ENCODE data around the gene RNASE7.

The RNASE7 gene

DNA sequence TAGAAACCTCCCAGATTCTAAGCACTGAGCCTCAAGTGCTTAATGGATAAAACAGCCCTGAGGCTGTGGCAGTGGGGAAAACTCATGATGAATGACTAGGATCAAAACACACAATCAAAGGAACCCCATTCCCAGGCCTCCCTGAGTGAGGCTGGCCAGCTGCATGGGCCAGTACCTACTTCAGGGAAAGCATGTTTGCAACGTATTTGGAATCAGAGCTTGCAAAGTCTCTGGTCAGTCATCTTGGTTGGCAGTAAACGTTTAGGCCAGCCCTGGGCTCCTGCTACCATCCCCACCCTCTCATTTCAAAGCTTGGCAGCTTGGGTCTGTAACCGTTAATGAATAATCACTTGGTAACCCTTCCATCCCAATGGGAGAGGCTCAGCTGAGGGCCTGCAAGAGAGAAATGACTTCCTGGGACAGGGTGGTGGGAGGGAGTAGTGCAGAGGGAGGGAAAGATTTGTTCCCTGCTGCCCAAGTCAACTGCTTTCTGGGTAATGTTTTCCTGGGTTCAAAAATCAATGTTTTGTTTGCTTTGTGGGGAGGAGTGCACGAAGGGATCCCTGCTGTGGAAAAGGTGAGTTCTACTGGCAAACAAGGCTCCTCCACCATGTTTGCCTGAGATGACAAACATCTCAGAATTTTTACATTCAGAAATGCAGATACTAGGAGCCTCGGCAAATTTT is 13.4 kb downstream of the RNASE7 start:
- Histone ChIP-seq H4K8ac (ENCODE audit: low read length) (no peak overlapping the region), H3K4me1 (ENCODE audit: control insufficient read depth, insufficient read depth, low read depth, low read length) (peaks cover 15% of the 10 kb centered on the region), H3K36me3 (ENCODE audit: control insufficient read depth in 1 of 2, insufficient read depth in 2 of 2, low read depth in 1 of 2, low read length in 2 of 2) (no peaks in the 10 kb centered on the region), H3K23ac (ENCODE audit: low read length in 2 of 2) (no peak overlapping the region), H4K91ac (ENCODE audit: low read length) (no peak overlapping the region), H3K9me3 (ENCODE audit: control insufficient read depth, low read length) (no peaks in the 10 kb centered on the region), H3K9ac (ENCODE audit: low read length) (no peak overlapping the region), H3K18ac (ENCODE audit: low read depth in 1 of 2, low read length in 2 of 2) (no peak overlapping the region), H3K4me3 (ENCODE audit: insufficient read depth in 1 of 2, low read depth in 1 of 2, low read length in 2 of 2) (no peak overlapping the region), H3K4me2 (ENCODE audit: low read length, poor library complexity, severe bottlenecking) (no peak overlapping the region), H3K27ac (ENCODE audit: low read length, poor library complexity, severe bottlenecking) (no peak overlapping the region), H3K14ac (ENCODE audit: low read length in 2 of 2) (no peak overlapping the region), H2BK120ac (ENCODE audit: low read depth, low read length) (no peak overlapping the region), H2BK5ac (ENCODE audit: low read depth, low read length, poor library complexity, severe bottlenecking) (no peak overlapping the region), H2AFZ (ENCODE audit: low read depth, low read length) (no peak overlapping the region), H2BK12ac (ENCODE audit: low read length in 2 of 2) (no peak overlapping the region), H3K4ac (ENCODE audit: low read depth in 1 of 2, low read length in 2 of 2) (no peak overlapping the region), H2AK5ac (ENCODE audit: low read length, severe bottlenecking) (no peak overlapping the region), H2BK15ac (ENCODE audit: low read depth, poor library complexity, severe bottlenecking) (no peak overlapping the region), H3K79me1 (replicated peaks; ENCODE audit: low read length, poor library complexity, severe bottlenecking) (no peaks in the 10 kb centered on the region), H3K27me3 (ENCODE audit: control insufficient read depth in 1 of 2, insufficient read depth in 1 of 2, low read length in 2 of 2) (no peaks in the 10 kb centered on the region)
- no peak for DNase-seq
- WGBS, result 71% methylated on average over 5 of the region's 5 CpGs

DNA sequence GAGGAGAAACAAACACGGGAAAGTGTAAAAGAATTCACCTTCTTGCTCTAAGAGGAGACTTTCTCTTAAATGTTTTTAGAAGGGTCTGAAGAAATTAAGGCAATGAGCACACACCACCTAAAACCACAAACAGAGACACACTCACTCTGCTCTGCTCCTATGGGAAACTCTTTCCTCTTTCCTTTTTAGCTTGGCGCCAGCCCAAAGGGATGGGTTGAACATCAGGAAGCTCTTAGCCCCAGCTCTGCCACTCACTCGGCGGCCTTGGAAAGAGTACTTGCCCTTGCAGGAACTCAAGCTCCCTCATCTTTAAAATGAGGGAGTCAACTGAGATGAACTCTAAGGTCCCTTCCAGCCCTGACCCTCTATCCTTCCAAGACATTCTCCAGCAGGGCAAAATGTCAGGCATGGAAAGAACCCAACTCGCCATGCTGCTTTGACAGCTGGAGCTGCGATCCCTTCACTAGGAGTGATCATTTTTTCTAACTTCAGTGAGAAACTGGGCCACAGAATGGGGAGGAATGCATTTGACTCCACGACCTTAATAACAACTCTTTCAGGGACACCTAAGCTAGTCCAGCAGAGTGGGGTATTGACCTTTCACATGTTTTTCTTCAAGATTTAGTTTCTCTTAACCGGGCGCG is 14.5 kb downstream of the RNASE7 start:
- Histone ChIP-seq H2BK120ac (ENCODE audit: low read depth, low read length) (no peak overlapping the region), H3K9me3 (ENCODE audit: control insufficient read depth, low read length) (no peaks in the 10 kb centered on the region), H3K23ac (ENCODE audit: low read length in 2 of 2) (no peak overlapping the region), H3K4me3 (ENCODE audit: insufficient read depth in 1 of 2, low read depth in 1 of 2, low read length in 2 of 2) (no peak overlapping the region), H3K9ac (ENCODE audit: low read length) (no peak overlapping the region), H2BK5ac (ENCODE audit: low read depth, low read length, poor library complexity, severe bottlenecking) (no peak overlapping the region), H2BK15ac (ENCODE audit: low read depth, poor library complexity, severe bottlenecking) (no peak overlapping the region), H3K4ac (ENCODE audit: low read depth in 1 of 2, low read length in 2 of 2) (no peak overlapping the region), H3K79me1 (replicated peaks; ENCODE audit: low read length, poor library complexity, severe bottlenecking) (no peaks in the 10 kb centered on the region), H3K27ac (ENCODE audit: low read length, poor library complexity, severe bottlenecking) (no peak overlapping the region), H3K18ac (ENCODE audit: low read depth in 1 of 2, low read length in 2 of 2) (no peak overlapping the region), H3K4me1 (ENCODE audit: control insufficient read depth, insufficient read depth, low read depth, low read length) (peaks cover 15% of the 10 kb centered on the region), H4K8ac (ENCODE audit: low read length) (no peak overlapping the region), H2AFZ (ENCODE audit: low read depth, low read length) (no peak overlapping the region), H3K14ac (ENCODE audit: low read length in 2 of 2) (no peak overlapping the region), H3K36me3 (ENCODE audit: control insufficient read depth in 1 of 2, insufficient read depth in 2 of 2, low read depth in 1 of 2, low read length in 2 of 2) (no peaks in the 10 kb centered on the region), H4K91ac (ENCODE audit: low read length) (no peak overlapping the region), H2AK5ac (ENCODE audit: low read length, severe bottlenecking) (no peak overlapping the region), H3K27me3 (ENCODE audit: control insufficient read depth in 1 of 2, insufficient read depth in 1 of 2, low read length in 2 of 2) (no peaks in the 10 kb centered on the region), H3K4me2 (ENCODE audit: low read length, poor library complexity, severe bottlenecking) (no peak overlapping the region), H2BK12ac (ENCODE audit: low read length in 2 of 2) (no peak overlapping the region)
- DNase-seq, result no peak
- WGBS, result 97% methylated on average over 9 of the region's 10 CpGs

DNA sequence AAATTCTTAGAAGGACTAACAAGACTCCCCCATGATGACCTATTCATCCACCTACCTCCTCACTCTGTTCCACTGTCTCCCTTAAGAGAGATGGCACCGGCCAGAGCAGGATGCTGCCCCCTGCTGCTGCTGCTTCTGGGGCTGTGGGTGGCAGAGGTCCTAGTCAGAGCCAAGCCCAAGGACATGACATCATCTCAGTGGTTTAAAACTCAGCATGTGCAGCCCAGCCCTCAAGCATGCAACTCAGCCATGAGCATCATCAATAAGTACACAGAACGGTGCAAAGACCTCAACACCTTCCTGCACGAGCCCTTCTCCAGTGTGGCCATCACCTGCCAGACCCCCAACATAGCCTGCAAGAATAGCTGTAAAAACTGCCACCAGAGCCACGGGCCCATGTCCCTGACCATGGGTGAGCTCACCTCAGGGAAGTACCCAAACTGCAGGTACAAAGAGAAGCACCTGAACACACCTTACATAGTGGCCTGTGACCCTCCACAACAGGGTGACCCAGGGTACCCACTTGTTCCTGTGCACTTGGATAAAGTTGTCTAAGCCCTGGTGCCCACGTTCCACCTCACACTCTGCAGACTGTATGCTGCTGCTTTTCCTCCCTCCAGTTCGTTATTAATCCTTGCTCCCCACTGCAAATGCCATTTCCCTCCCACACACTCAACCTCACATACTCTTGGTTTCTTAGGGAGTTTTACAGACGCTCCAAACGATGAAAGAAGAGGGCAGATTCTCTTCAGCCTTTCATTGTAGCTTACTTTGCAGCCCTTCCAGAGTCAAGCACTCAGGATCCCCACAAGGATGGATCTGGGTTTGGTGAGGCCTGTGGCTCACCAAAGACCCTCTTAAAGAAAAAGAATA is 15.9 kb downstream of the RNASE7 start, which contains the start of gene RNASE8:
RNASE8 (plus strand) TSS at position 20 of the 873 bp plus-strand sequence; CDS start at position 91, 71 bp downstream.
- Histone ChIP-seq H3K4me1 (ENCODE audit: control insufficient read depth, insufficient read depth, low read depth, low read length) (peaks cover 19% of the 10 kb centered on the region), H2BK120ac (ENCODE audit: low read depth, low read length) (no peak within 1 kb of the TSS), H3K18ac (ENCODE audit: low read depth in 1 of 2, low read length in 2 of 2) (no peak within 1 kb of the TSS), H3K23ac (ENCODE audit: low read length in 2 of 2) (no peak within 1 kb of the TSS), H3K4me2 (ENCODE audit: low read length, poor library complexity, severe bottlenecking) (no peak within 1 kb of the TSS), H3K9ac (ENCODE audit: low read length) (no peak within 1 kb of the TSS), H2BK12ac (ENCODE audit: low read length in 2 of 2) (no peak within 1 kb of the TSS), H3K36me3 (ENCODE audit: control insufficient read depth in 1 of 2, insufficient read depth in 2 of 2, low read depth in 1 of 2, low read length in 2 of 2) (no peaks in the 10 kb centered on the region), H3K27ac (ENCODE audit: low read length, poor library complexity, severe bottlenecking) (no peak within 1 kb of the TSS), H3K9me3 (ENCODE audit: control insufficient read depth, low read length) (no peaks in the 10 kb centered on the region), H3K14ac (ENCODE audit: low read length in 2 of 2) (no peak within 1 kb of the TSS), H4K8ac (ENCODE audit: low read length) (no peak within 1 kb of the TSS), H2AFZ (ENCODE audit: low read depth, low read length) (no peak within 1 kb of the TSS), H2AK5ac (ENCODE audit: low read length, severe bottlenecking) (peak within 1 kb of the TSS; percentile 30), H3K4me3 (ENCODE audit: insufficient read depth in 1 of 2, low read depth in 1 of 2, low read length in 2 of 2) (no peak within 1 kb of the TSS), H4K91ac (ENCODE audit: low read length) (no peak within 1 kb of the TSS), H2BK5ac (ENCODE audit: low read depth, low read length, poor library complexity, severe bottlenecking) (no peak within 1 kb of the TSS), H3K79me1 (replicated peaks; ENCODE audit: low read length, poor library complexity, severe bottlenecking) (no peaks in the 10 kb centered on the region), H3K4ac (ENCODE audit: low read depth in 1 of 2, low read length in 2 of 2) (no peak within 1 kb of the TSS), H3K27me3 (ENCODE audit: control insufficient read depth in 1 of 2, insufficient read depth in 1 of 2, low read length in 2 of 2) (no peaks in the 10 kb centered on the region), H2BK15ac (ENCODE audit: low read depth, poor library complexity, severe bottlenecking) (peak within 1 kb of the TSS; percentile 36)
- 84% methylated on average over 8 of the region's 8 CpGs for WGBS
- no peak for DNase-seq

DNA sequence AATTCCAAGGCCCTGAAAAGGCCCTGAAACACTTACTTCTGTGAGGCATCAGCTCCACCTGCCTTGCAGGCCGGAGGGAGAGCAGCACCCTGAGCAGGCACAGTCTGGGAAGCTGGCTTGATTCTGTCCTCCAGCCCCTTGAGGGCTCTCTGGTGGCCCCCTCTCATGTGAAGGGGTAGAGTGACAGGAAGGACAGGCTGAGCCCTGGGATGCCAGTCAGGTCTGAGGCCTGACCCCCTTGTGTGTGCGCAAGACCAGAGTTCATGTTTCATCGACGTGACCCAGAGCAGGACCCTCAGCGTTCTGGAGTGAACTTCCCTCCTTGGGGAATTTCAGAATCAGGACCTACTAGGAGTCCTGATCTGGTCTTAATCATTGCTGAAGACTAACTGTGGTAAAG is 16.7 kb downstream of the RNASE7 start:
- no peaks in the 10 kb centered on the region for H3K27me3 ChIP-seq (ENCODE audit: control insufficient read depth in 1 of 2, insufficient read depth in 1 of 2, low read length in 2 of 2)

More for the DNA sequence above, 16.7 kb downstream of the RNASE7 start:
- H2BK5ac ChIP-seq (ENCODE audit: low read depth, low read length, poor library complexity, severe bottlenecking), result no peak overlapping the region
- WGBS, result 89% methylated on average over 5 of the region's 5 CpGs
- H4K8ac ChIP-seq (ENCODE audit: low read length), result no peak overlapping the region
- H3K4me2 ChIP-seq (ENCODE audit: low read length, poor library complexity, severe bottlenecking), result no peak overlapping the region
- H3K23ac ChIP-seq (ENCODE audit: low read length in 2 of 2), result no peak overlapping the region
- H3K9me3 ChIP-seq (ENCODE audit: control insufficient read depth, low read length), result no peaks in the 10 kb centered on the region
- no peak overlapping the region for H2AK5ac ChIP-seq (ENCODE audit: low read length, severe bottlenecking)
- no peak overlapping the region for H3K14ac ChIP-seq (ENCODE audit: low read length in 2 of 2)
- no peak overlapping the region for H3K4me3 ChIP-seq (ENCODE audit: insufficient read depth in 1 of 2, low read depth in 1 of 2, low read length in 2 of 2)
- no peak overlapping the region for H2AFZ ChIP-seq (ENCODE audit: low read depth, low read length)
- no peak overlapping the region for H3K4ac ChIP-seq (ENCODE audit: low read depth in 1 of 2, low read length in 2 of 2)
- no peaks in the 10 kb centered on the region for H3K79me1 ChIP-seq (replicated peaks; ENCODE audit: low read length, poor library complexity, severe bottlenecking)
- H3K9ac ChIP-seq (ENCODE audit: low read length), result no peak overlapping the region
- no peak for DNase-seq
- no peak overlapping the region for H3K27ac ChIP-seq (ENCODE audit: low read length, poor library complexity, severe bottlenecking)
- no peak overlapping the region for H4K91ac ChIP-seq (ENCODE audit: low read length)
- H2BK12ac ChIP-seq (ENCODE audit: low read length in 2 of 2), result no peak overlapping the region
- H2BK120ac ChIP-seq (ENCODE audit: low read depth, low read length), result no peak overlapping the region
- no peak overlapping the region for H3K18ac ChIP-seq (ENCODE audit: low read depth in 1 of 2, low read length in 2 of 2)
- peaks cover 19% of the 10 kb centered on the region for H3K4me1 ChIP-seq (ENCODE audit: control insufficient read depth, insufficient read depth, low read depth, low read length)
- H2BK15ac ChIP-seq (ENCODE audit: low read depth, poor library complexity, severe bottlenecking), result no peak overlapping the region
- H3K36me3 ChIP-seq (ENCODE audit: control insufficient read depth in 1 of 2, insufficient read depth in 2 of 2, low read depth in 1 of 2, low read length in 2 of 2), result no peaks in the 10 kb centered on the region
